SU-DHL-6 (cell line): Measurements from ENCODE around the gene MATN1.

Experiments used
- H2AFZ ChIP-seq: fragments of 200-600 bp; sonication (generic); 2 replicates; pipeline ENCODE4 v1.6.1; 2014; ENCODE audit warnings: low read depth, mild to moderate bottlenecking, moderate library complexity, mixed read lengths, antibody characterized with exemption, low read length; ENCODE audit not compliant: severe bottlenecking
- H3F3A ChIP-seq: fragments of 200-600 bp; shearing (Covaris generic); 2 replicates; pipeline ENCODE4 v1.6.0; 2016; ENCODE audit warnings: antibody characterized with exemption, mild to moderate bottlenecking; ENCODE audit not compliant: insufficient read depth
- H3K27ac ChIP-seq: fragments of 200-600 bp; sonication (generic); 2 replicates; pipeline ENCODE4 v1.5.1; 2016; ENCODE audit warnings: low read depth, mild to moderate bottlenecking, low read length, moderate library complexity, mixed read lengths
- H3K27me3 ChIP-seq: fragments of 200-600 bp; sonication (generic), shearing (Covaris generic); 2 replicates; pipeline ENCODE4 v1.6.0; 2014; ENCODE audit warnings: mild to moderate bottlenecking, low read length
- H3K36me3 ChIP-seq: fragments of 200-600 bp; sonication (generic); 2 replicates; pipeline ENCODE4 v1.6.1; 2014; ENCODE audit warnings: mild to moderate bottlenecking, low read length, mixed read lengths
- H3K4me2 ChIP-seq: fragments of 300-600, 200-600 bp; shearing (Covaris generic), sonication (generic); 2 replicates; pipeline ENCODE4 v1.6.0; 2014; ENCODE audit warnings: low read length, low read depth, mild to moderate bottlenecking; ENCODE audit not compliant: poor library complexity, severe bottlenecking
- H3K4me3 ChIP-seq: fragments of 200-600 bp; sonication (generic); 2 replicates; pipeline ENCODE4 v1.5.1; 2014; ENCODE audit warnings: antibody characterized with exemption, low read length, mild to moderate bottlenecking, mixed read lengths; ENCODE audit not compliant: insufficient read depth, poor library complexity, severe bottlenecking
- H3K79me2 ChIP-seq: fragments of 200-600 bp; sonication (generic); 2 replicates; pipeline ENCODE4 v1.6.1; 2014; ENCODE audit warnings: mild to moderate bottlenecking, low read length, moderate library complexity; ENCODE audit not compliant: insufficient read depth
- H3K9ac ChIP-seq: fragments of 200-600 bp; sonication (generic); 2 replicates; pipeline ENCODE4 v1.7.0; 2014; ENCODE audit warnings: mild to moderate bottlenecking, low read length
- H3K9me2 ChIP-seq: fragments of 200-600 bp; sonication (generic); replicated peaks from 2 replicates; pipeline ENCODE4 v1.6.1; 2014; ENCODE audit warnings: low read length; ENCODE audit not compliant: insufficient read depth
- H3K9me3 ChIP-seq: fragments of 200-600 bp; sonication (generic); 2 replicates; pipeline ENCODE4 v1.6.1; 2014; ENCODE audit warnings: low read length, mixed read lengths; ENCODE audit not compliant: insufficient read depth
- H4K20me1 ChIP-seq: fragments of 200-600 bp; sonication (generic); 2 replicates; pipeline ENCODE4 v1.6.1; 2014; ENCODE audit warnings: low read depth, mild to moderate bottlenecking, antibody characterized with exemption, low read length, moderate library complexity, mixed read lengths
- CTCF ChIP-seq: fragments of 200-600 bp; sonication (generic); IDR thresholded peaks from one replicate; pipeline ENCODE4 v1.5.1; 2017; ENCODE audit warnings: antibody characterized with exemption, mild to moderate bottlenecking, low read length, moderate library complexity; ENCODE audit not compliant: insufficient read depth, poor library complexity, severe bottlenecking
- EZH2phosphoT487 ChIP-seq: fragments of 200-600 bp; sonication (generic), shearing (Covaris generic); conservative IDR thresholded peaks from 2 replicates; pipeline ENCODE4 v1.6.1; 2018; ENCODE audit warnings: mild to moderate bottlenecking, antibody characterized with exemption, low read length, moderate library complexity, mixed read lengths

MATN1 gene

GRCh38 chr1:30675761-30676160 lies 47.6 kb downstream of the MATN1 start:
- no peaks in the 10 kb centered on the region for H3K79me2 ChIP-seq
- H4K20me1 ChIP-seq = no peaks in the 10 kb centered on the region
- H3K9me2 ChIP-seq = no peaks in the 10 kb centered on the region
- H3K4me3 ChIP-seq = no peak overlapping the region
- no peak overlapping the region for H3K4me2 ChIP-seq
- no peaks in the 10 kb centered on the region for H3K36me3 ChIP-seq
- no peak overlapping the region for H3K27ac ChIP-seq
- TF ChIP-seq EZH2phosphoT487 = no peak
- TF ChIP-seq CTCF = no peak
- H2AFZ ChIP-seq = no peak overlapping the region
- no peaks in the 10 kb centered on the region for H3F3A ChIP-seq
- H3K9ac ChIP-seq = no peak overlapping the region
- no peaks in the 10 kb centered on the region for H3K27me3 ChIP-seq
- H3K9me3 ChIP-seq = peaks cover 22% of the 10 kb centered on the region; the same call in 1 of the 2 replicates

GRCh38 chr1:30675289-30675688 lies 48.1 kb downstream of the MATN1 start:
- H3K4me3 ChIP-seq = no peak overlapping the region
- no peak overlapping the region for H2AFZ ChIP-seq
- TF ChIP-seq EZH2phosphoT487 = no peak
- TF ChIP-seq CTCF = no peak
- H3K9me2 ChIP-seq = no peaks in the 10 kb centered on the region
- no peaks in the 10 kb centered on the region for H4K20me1 ChIP-seq
- no peak overlapping the region for H3K27ac ChIP-seq
- no peaks in the 10 kb centered on the region for H3K79me2 ChIP-seq
- no peak overlapping the region for H3K9ac ChIP-seq
- H3K4me2 ChIP-seq = no peak overlapping the region
- no peaks in the 10 kb centered on the region for H3F3A ChIP-seq
- H3K9me3 ChIP-seq = peaks cover 17% of the 10 kb centered on the region; the same call in 1 of the 2 replicates
- H3K27me3 ChIP-seq = no peaks in the 10 kb centered on the region
- no peaks in the 10 kb centered on the region for H3K36me3 ChIP-seq

GRCh38 chr1:30673395-30673794 lies 50.0 kb downstream of the MATN1 start:
- no peak overlapping the region for H3K27ac ChIP-seq
- H3K79me2 ChIP-seq = no peaks in the 10 kb centered on the region
- no peaks in the 10 kb centered on the region for H3K27me3 ChIP-seq
- TF ChIP-seq EZH2phosphoT487 (no peak), CTCF (no peak)
- H2AFZ ChIP-seq = no peak overlapping the region
- H3K9ac ChIP-seq = no peak overlapping the region
- no peak overlapping the region for H3K4me2 ChIP-seq
- H3K36me3 ChIP-seq = no peaks in the 10 kb centered on the region
- H3K9me2 ChIP-seq = no peaks in the 10 kb centered on the region
- H3K9me3 ChIP-seq = no peaks in the 10 kb centered on the region
- no peaks in the 10 kb centered on the region for H3F3A ChIP-seq
- no peaks in the 10 kb centered on the region for H4K20me1 ChIP-seq
- H3K4me3 ChIP-seq = no peak overlapping the region
